ENCODE data around the gene AGO1. TPM values are rescaled to one million over a fixed set of nuclear protein-coding genes. Genes with fewer than 3 reads are reported as not detected.

The AGO1 gene
- total and polyA plus RNA-seq, 2 of the 8 experiments (the other 6 are each of a cell fraction or from before 2014, with no cell fraction given), result 15.1 to 73.7 TPM

- Histone ChIP-seq H2BK120ac (replicated peaks; ENCODE audit: low read depth, low read length) (no peak overlapping the region), H3K23me2 (ENCODE audit: low read depth, low read length) (no peaks in the 10 kb centered on the region; the same call in 1 of the 2 replicates), H2AFZ (ENCODE audit: low read length) (no peak overlapping the region), H4K91ac (replicated peaks; ENCODE audit: insufficient read length, low read length) (no peak overlapping the region), H3K56ac (replicated peaks; ENCODE audit: insufficient read length, low read depth, low read length) (no peak overlapping the region), H3K79me1 (ENCODE audit: low read depth, low read length) (no peaks in the 10 kb centered on the region), H4K5ac (ENCODE audit: insufficient read length, low read depth, low read length) (no peak overlapping the region), H4K20me1 (replicated peaks in 1 of 2; ENCODE audit: control insufficient read depth in 1 of 2, insufficient read depth in 2 of 2, low read length in 2 of 2) (peaks cover 0 to 3% of the 10 kb centered on the region in 2 experiments), H4K8ac (ENCODE audit: extremely low read depth, insufficient read depth, low read length) (no peak overlapping the region), H3K79me2 (ENCODE audit: control insufficient read depth in 1 of 2, insufficient read depth in 2 of 2, low read length in 2 of 2) (no peaks in the 10 kb centered on the region), H3K23ac (ENCODE audit: insufficient read length) (no peak overlapping the region), H3K27ac (ENCODE audit: low read depth, low read length) (no peak overlapping the region), H3K4me1 (replicated peaks in 1 of 4; ENCODE audit: control insufficient read depth in 3 of 4, insufficient read depth in 4 of 4, low read length in 3 of 4) (no peaks in the 10 kb centered on the region), H3K27me3 (replicated peaks in 1 of 4; ENCODE audit: control insufficient read depth in 3 of 4, extremely low read depth in 1 of 4, insufficient read depth in 3 of 4, low read length in 3 of 4) (no peaks in the 10 kb centered on the region), H2BK15ac (ENCODE audit: low read length) (no peak overlapping the region), H3K4ac (replicated peaks; ENCODE audit: insufficient read length, low read depth, low read length) (no peak overlapping the region), H2BK5ac (ENCODE audit: low read depth, low read length) (no peak overlapping the region), H3K9ac (replicated peaks in 1 of 4; ENCODE audit: extremely low read depth in 1 of 4, low read depth in 3 of 4, low read length in 3 of 4) (no peak overlapping the region), H2AK5ac (ENCODE audit: low read depth, low read length) (no peak overlapping the region), H3K4me2 (ENCODE audit: insufficient read depth in 1 of 2, low read depth in 2 of 2, low read length in 2 of 2) (no peak overlapping the region), H3K36me3 (ENCODE audit: control insufficient read depth in 2 of 4, insufficient read depth in 4 of 4, low read length in 3 of 4) (peaks cover 3 to 52% (median 27%) of the 10 kb centered on the region in 4 experiments), H3K9me3 (ENCODE audit: insufficient read depth in 2 of 2, low read depth in 1 of 2, low read length in 1 of 2) (no peaks in the 10 kb centered on the region), H3K4me3 (ENCODE audit: extremely low read depth in 1 of 4, insufficient read depth in 2 of 4, low read depth in 3 of 4, low read length in 4 of 4) (no peak overlapping the region), H2BK20ac (ENCODE audit: low read length) (no peak overlapping the region), H2BK12ac (ENCODE audit: low read depth, low read length) (no peak overlapping the region), H3K18ac (ENCODE audit: extremely low read depth, low read length) (no peak overlapping the region), H3K14ac (ENCODE audit: insufficient read length) (no peak overlapping the region)
- DNase-seq (ENCODE audit: low read depth in 1 of 2, low spot score in 2 of 2) (no peak), FAIRE-seq (no peak)
- 92% methylated on average over 9 of the region's 9 CpGs; no CpG with 5 or more reads in 1 of the 2 experiments for WGBS, 2 experiments (ENCODE audit: extremely low coverage in 1 of 2, insufficient coverage in 1 of 2, insufficient read length in 1 of 2, insufficient replicate concordance in 2 of 2, low coverage in 1 of 2, low lambda C conversion rate in 2 of 2, missing lambda C conversion rate in 1 of 2)
- POLR2A ChIA-PET (ENCODE audit: partially characterized antibody), result interaction anchor here (0.6 kb wide), 1 partner anchor 16 kb away, joined by 3 read pairs; no protein-coding TSS in a partner anchor
- CTCF ChIA-PET (ENCODE audit: partially characterized antibody), result interaction anchor here (0.7 to 2.6 kb wide), 4 partner anchors 9 to 21 kb away, joined by 3 to 6 read pairs (median 3); no protein-coding TSS in a partner anchor
- no peak for TF ChIP-seq HDAC2 (IDR thresholded peaks at IDR 0.05; ENCODE audit: borderline replicate concordance in 1 of 2, low read depth in 2 of 2, low read length in 2 of 2)
Measured at GRCh38 chr1:35901235-35901634, 18.2 kb downstream of the AGO1 start.
